Mammary epithelial cell (primary cell): ENCODE results near the gene MDFI.

Source experiments
- EZH2 ChIP-seq: IDR thresholded peaks from 2 replicates; pipeline ENCODE4 v1.6.1; 2012; ENCODE audit warnings: low read length, inconsistent platforms, borderline replicate concordance
- TF ChIP-seq, protein P1 (sequence below), 2 donors: IDR thresholded peaks in 1 of 2; conservative IDR thresholded peaks in 1 of 2; 2 replicates each; pipeline ENCODE4 v1.5.1; 2011 to 2012; ENCODE audit warnings: inconsistent platforms in 2 of 2, low read length in 2 of 2, mild to moderate bottlenecking in 2 of 2, control low read depth in 1 of 2, low read depth in 1 of 2; ENCODE audit not compliant: insufficient read depth in 1 of 2; ENCODE audit errors: extremely low read depth in 1 of 2

- TF ChIP-seq, protein P1, sequence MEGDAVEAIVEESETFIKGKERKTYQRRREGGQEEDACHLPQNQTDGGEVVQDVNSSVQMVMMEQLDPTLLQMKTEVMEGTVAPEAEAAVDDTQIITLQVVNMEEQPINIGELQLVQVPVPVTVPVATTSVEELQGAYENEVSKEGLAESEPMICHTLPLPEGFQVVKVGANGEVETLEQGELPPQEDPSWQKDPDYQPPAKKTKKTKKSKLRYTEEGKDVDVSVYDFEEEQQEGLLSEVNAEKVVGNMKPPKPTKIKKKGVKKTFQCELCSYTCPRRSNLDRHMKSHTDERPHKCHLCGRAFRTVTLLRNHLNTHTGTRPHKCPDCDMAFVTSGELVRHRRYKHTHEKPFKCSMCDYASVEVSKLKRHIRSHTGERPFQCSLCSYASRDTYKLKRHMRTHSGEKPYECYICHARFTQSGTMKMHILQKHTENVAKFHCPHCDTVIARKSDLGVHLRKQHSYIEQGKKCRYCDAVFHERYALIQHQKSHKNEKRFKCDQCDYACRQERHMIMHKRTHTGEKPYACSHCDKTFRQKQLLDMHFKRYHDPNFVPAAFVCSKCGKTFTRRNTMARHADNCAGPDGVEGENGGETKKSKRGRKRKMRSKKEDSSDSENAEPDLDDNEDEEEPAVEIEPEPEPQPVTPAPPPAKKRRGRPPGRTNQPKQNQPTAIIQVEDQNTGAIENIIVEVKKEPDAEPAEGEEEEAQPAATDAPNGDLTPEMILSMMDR (conservative IDR thresholded peaks at IDR 0.05 in 1 of 2, IDR thresholded peaks at IDR 0.05 in 1 of 2; ENCODE audit: extremely low read depth in 1 of 2, insufficient read depth in 1 of 2, low read depth in 1 of 2, low read length in 2 of 2), result no peak
- TF ChIP-seq EZH2, result no peak
Measured at GRCh38 chr6:41630069-41630468, 8.2 kb upstream of the MDFI start.
